BLaER1 (cell line): Measurements from ENCODE around the gene GNB5.
A peak's percentile ranks its signal among the peaks of the same experiment; 100 is the strongest.

Source experiments
- H3K27ac ChIP-seq: shearing (Covaris generic); formaldehyde crosslinking; 2 replicates; pipeline ENCODE4 v1.8.1; 2022
- H3K27me3 ChIP-seq: shearing (Covaris generic); formaldehyde crosslinking; 2 replicates; pipeline ENCODE4 v1.8.1; 2022
- H3K36me3 ChIP-seq: shearing (Covaris generic); formaldehyde crosslinking; 2 replicates; pipeline ENCODE4 v1.8.1; 2022
- H3K4me1 ChIP-seq: shearing (Covaris generic); formaldehyde crosslinking; 2 replicates; pipeline ENCODE4 v1.8.1; 2022
- H3K4me2 ChIP-seq: shearing (Covaris generic); formaldehyde crosslinking; 2 replicates; pipeline ENCODE4 v1.8.1; 2022
- H3K4me3 ChIP-seq: shearing (Covaris generic); formaldehyde crosslinking; 2 replicates; pipeline ENCODE4 v1.8.1; 2022
- H3K9ac ChIP-seq: shearing (Covaris generic); formaldehyde crosslinking; 2 replicates; pipeline ENCODE4 v1.8.1; 2022
- H3K9me3 ChIP-seq: shearing (Covaris generic); formaldehyde crosslinking; 2 replicates; pipeline ENCODE4 v1.8.1; 2022
- H4K20me1 ChIP-seq: shearing (Covaris generic); formaldehyde crosslinking; 2 replicates; pipeline ENCODE4 v1.8.1; 2022
- Cebpa-rat ChIP-seq: shearing (Covaris generic); IDR thresholded peaks from 2 replicates; pipeline ENCODE4 v1.8.1; 2022

Gene GNB5

DNA sequence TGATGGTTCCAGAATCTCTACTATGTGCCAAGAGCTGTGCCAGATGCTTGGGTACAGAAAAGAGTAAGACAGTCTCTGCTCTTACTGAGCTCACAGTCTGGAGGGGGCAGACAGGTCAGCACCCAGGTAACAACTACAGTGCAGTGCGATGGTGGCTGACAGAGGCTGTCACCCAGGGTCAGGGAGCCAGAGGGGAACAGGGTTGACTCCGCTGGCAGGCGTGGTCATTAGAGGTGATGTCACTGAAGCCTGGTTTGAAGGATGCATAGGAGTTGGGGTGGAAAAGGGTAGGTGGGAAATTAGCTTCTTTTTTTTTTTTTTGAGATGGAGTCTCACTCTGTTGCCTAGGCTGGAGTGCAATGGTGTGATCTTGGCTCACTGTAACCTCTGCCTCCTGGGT, 31.5 kb downstream of the GNB5 start:
- peaks cover 21% of the 10 kb centered on the region for H3K4me1 ChIP-seq

DNA sequence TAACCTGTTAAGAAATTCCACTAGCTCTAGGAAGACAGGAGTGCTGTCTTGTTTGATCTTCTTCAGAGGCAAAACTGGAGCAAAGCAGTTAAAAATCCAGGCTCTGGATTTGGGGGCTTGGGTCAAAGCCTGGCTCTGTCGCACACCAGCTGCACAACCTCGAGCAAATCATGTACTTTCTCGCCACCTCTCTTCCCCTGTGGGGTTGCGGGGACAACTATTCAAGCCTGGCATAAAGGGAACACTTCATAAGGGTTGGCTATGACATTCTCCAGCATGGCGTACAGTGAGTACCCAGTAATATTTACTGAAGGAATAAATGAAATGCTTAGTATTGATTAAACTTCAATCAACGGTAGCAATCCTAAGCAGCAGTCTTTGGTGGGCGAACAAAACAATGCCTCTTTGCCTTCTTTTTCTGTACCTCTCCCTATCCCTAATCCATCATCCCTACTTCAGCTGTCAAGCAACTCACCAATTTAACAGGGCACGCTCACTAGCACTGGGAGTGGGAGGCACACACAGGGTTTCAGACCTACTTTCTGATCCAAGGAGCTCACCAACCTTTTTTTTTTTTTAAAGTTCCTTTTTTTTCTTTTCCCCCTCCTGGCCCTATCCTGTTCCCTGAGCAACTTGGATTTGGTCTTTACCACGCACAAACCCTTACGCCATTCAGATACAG, 33.0 kb downstream of the GNB5 start:
- peaks cover 31% of the 10 kb centered on the region for H3K4me1 ChIP-seq
- H3K4me2 ChIP-seq, result no peak overlapping the region
- H3K9me3 ChIP-seq, result no peaks in the 10 kb centered on the region
- H3K27me3 ChIP-seq, result no peaks in the 10 kb centered on the region
- no peak overlapping the region for H3K27ac ChIP-seq
- H3K36me3 ChIP-seq, result peaks cover 42% of the 10 kb centered on the region
- TF ChIP-seq Cebpa-rat, result no peak
- H3K4me3 ChIP-seq, result no peak overlapping the region
- H4K20me1 ChIP-seq, result 0 out of 2 replicates have a peak, but pooled peaks cover 8% of the 10 kb centered on the region
- no peak overlapping the region for H3K9ac ChIP-seq

More for the DNA sequence above, 31.5 kb downstream of the GNB5 start:
- Histone ChIP-seq H3K27ac (no peak overlapping the region), H4K20me1 (0 out of 2 replicates have a peak, but pooled peaks cover 7% of the 10 kb centered on the region), H3K4me3 (no peak overlapping the region), H3K9ac (no peak overlapping the region), H3K4me2 (no peak overlapping the region), H3K27me3 (no peaks in the 10 kb centered on the region), H3K36me3 (peaks cover 49% of the 10 kb centered on the region), H3K9me3 (no peaks in the 10 kb centered on the region)
- no peak for TF ChIP-seq Cebpa-rat

DNA sequence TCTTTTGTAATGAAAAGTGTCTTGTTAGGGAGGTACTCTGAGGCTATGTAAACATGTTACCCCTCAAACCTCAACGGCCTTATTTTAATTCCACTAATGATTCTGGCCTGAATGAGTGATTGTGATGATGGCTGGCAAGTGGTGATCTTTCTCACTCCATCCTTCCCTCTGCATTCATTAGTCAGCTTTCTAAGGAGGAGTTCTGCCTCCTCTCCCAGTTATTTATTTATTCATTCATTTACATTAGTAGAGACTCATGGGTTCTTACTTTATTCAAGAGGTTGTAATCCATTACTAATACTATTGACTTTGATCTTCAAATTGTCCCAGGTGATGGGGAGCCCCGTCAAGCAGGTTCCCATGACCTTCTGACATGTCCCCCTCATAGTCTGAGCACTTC, 35.3 kb downstream of the GNB5 start:
- H3K27me3 ChIP-seq, result no peaks in the 10 kb centered on the region
- no peak overlapping the region; the same call in 1 of the 2 replicates for H3K9ac ChIP-seq

DNA sequence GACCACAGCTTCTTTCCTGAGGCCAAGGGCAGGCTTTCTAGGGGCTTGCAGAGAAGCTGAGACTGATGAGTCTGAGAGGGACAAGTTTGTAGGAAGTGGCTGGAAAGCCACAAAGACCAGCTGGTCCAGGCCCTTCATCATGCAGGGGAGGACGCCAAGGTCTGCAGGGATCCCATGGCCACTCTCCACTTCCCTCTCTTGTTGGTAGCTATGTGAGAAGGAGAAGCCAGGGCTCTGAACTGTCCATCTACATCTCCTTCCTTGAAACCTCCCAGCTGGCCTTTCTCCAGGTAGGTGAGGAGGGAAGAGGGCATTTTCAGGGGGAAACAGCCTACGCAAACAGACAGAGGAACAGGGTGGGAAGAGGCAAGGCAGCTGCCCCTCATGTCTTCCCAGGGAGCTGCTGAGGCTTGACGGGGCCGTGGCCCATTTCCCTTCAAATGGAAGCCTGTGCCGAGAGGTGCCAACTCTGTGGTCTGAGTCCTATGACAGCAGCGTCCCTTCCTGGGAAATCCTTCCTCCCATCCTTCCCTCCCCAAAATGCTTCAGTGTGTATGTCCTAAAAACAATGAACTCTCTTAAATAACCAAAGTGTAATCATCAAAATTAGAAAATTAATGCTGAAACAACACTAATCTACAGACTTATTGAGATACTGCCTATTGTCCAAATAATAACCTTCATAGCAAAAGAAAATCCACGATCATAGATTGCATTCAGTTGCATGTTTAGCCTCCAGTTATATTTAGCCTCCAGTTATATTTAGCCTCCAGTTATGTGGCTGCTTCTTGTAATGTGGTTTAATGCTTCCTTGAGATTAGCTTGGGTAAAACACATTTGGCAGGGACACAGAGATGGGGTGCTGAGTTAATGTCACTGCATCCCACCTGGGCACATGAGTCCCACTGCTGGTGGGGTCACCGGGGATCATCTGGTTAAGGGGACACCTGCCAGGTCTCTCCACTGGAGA, 36.0 kb downstream of the GNB5 start:
- Histone ChIP-seq H3K27me3 (no peaks in the 10 kb centered on the region), H3K9me3 (no peaks in the 10 kb centered on the region), H3K36me3 (peaks cover 40% of the 10 kb centered on the region), H3K4me1 (peaks cover 37% of the 10 kb centered on the region), H3K27ac (peak overlapping the region; percentile 68), H3K4me2 (peak overlapping the region; percentile 85), H4K20me1 (0 out of 2 replicates have a peak, but pooled peaks cover 8% of the 10 kb centered on the region), H3K9ac (peak overlapping the region; percentile 49; the same call in 1 of the 2 replicates), H3K4me3 (peak overlapping the region; percentile 33)
- TF ChIP-seq Cebpa-rat, result no peak

More for the DNA sequence above, 35.3 kb downstream of the GNB5 start:
- H3K4me2 ChIP-seq, result peak overlapping the region; percentile 85
- H3K4me3 ChIP-seq, result peak overlapping the region; percentile 33; the same call in 1 of the 2 replicates
- no peak for TF ChIP-seq Cebpa-rat
- H3K36me3 ChIP-seq, result peaks cover 40% of the 10 kb centered on the region
- 0 out of 2 replicates have a peak, but pooled peaks cover 8% of the 10 kb centered on the region for H4K20me1 ChIP-seq
- peaks cover 34% of the 10 kb centered on the region for H3K4me1 ChIP-seq
- H3K27ac ChIP-seq, result no peak overlapping the region
- no peaks in the 10 kb centered on the region for H3K9me3 ChIP-seq

DNA sequence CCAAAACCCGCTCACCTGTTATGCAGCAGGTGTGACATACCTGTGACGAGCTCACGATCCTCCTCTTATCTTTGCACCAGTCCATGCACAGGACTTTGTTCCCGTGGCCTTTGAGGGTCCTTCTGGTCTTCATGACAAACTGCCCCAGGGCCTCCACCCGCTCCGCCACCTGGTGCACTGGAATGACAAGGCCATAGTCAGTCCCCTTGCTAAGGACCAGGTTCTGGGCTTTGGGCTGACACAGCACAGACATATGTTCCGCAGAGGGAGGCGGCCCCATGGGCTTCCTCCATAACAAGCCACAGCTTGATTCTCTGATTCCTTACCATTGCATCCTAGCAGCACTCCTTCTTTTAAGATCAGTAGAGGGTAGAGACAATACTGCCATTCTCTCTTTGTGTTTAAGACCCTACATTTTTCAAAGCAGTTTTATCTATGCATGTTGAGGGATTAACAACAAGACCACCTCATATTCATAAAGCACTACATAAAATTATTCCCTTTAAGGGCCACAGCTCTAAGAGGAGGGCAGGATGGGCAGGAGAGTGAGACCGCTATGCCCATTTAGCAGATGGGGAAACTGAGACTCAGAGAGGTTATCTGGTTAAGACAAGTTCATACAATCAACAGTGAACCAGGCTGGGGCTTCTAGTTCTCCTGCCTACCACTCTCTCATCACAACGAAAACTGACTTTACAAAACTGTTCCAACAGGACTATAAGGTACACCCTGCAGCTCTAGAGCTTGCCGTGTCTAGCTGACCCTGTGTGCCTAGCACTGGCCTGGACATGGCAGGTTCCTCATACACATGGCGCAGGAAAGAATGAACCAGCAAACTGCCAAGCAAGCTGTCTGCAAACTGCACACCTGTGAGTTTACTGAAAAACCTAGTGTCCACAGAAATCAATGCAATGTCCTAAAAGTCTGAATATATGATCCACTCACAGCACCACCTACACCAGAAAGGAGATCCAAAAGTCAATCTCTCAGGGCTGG, 37.0 kb downstream of the GNB5 start:
- Histone ChIP-seq H3K27me3 (no peaks in the 10 kb centered on the region), H3K4me2 (peak overlapping the region; percentile 85), H3K4me1 (peaks cover 37% of the 10 kb centered on the region), H3K9ac (peak overlapping the region; percentile 49; the same call in 1 of the 2 replicates), H3K36me3 (peaks cover 40% of the 10 kb centered on the region), H4K20me1 (0 out of 2 replicates have a peak, but pooled peaks cover 8% of the 10 kb centered on the region), H3K27ac (peak overlapping the region; percentile 68), H3K4me3 (peak overlapping the region; percentile 33; the same call in 1 of the 2 replicates), H3K9me3 (no peaks in the 10 kb centered on the region)
- no peak for TF ChIP-seq Cebpa-rat

DNA sequence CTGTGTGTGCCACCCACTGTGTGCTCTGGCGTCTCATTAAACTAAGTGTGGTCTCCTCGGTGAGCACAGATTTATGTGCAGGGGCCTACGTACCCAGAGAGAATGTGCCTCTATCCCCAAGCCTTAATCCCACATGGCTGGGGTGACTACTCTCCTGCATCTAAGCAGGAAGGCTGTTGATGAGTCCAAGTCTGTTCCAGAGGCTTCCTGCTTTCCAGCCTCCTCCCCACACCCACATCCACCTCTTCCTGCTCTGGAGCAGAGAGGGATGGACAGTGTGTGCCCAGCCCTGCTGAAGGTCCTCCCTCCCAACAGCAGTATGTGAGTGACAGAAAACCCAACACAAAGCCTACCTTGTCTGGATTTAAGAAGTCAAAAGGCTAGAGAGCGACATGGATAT, 39.8 kb downstream of the GNB5 start:
- Histone ChIP-seq H3K4me1 (peaks cover 50% of the 10 kb centered on the region), H3K4me3 (no peak overlapping the region), H3K27ac (no peak overlapping the region), H3K9me3 (peaks cover 4% of the 10 kb centered on the region; the same call in 1 of the 2 replicates), H3K4me2 (no peak overlapping the region), H3K9ac (no peak overlapping the region), H3K27me3 (no peaks in the 10 kb centered on the region), H4K20me1 (0 out of 2 replicates have a peak, but pooled peaks cover 8% of the 10 kb centered on the region), H3K36me3 (peaks cover 54% of the 10 kb centered on the region)
- TF ChIP-seq Cebpa-rat, result no peak

DNA sequence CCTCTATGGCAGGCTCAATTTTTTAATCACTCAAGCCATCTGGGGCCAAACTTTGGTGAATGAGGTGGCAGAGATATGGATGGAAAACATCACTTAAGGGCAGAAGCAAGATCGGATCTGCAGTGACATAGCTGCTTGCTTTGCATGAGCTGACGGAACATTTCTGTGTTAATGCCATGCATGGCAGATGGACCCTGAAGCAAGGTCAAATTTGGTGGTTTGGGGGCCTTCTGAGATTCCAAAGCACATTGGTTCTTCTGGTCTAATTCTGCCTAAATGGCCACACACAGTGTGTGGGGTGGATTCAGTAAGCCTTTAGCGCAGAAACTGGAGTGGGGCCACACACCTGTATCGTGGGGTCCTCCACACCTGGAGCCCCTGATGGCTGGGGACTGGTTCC, 40.3 kb downstream of the GNB5 start:
- peaks cover 58% of the 10 kb centered on the region for H3K36me3 ChIP-seq
- TF ChIP-seq Cebpa-rat, result no peak
- peaks cover 46% of the 10 kb centered on the region for H3K4me1 ChIP-seq
- H3K9me3 ChIP-seq, result peaks cover 9% of the 10 kb centered on the region; the same call in 1 of the 2 replicates
- H3K27ac ChIP-seq, result no peak overlapping the region
- H4K20me1 ChIP-seq, result 0 out of 2 replicates have a peak, but pooled peaks cover 8% of the 10 kb centered on the region
- no peaks in the 10 kb centered on the region for H3K27me3 ChIP-seq
- no peak overlapping the region for H3K4me3 ChIP-seq
- H3K4me2 ChIP-seq, result no peak overlapping the region
- no peak overlapping the region for H3K9ac ChIP-seq

DNA sequence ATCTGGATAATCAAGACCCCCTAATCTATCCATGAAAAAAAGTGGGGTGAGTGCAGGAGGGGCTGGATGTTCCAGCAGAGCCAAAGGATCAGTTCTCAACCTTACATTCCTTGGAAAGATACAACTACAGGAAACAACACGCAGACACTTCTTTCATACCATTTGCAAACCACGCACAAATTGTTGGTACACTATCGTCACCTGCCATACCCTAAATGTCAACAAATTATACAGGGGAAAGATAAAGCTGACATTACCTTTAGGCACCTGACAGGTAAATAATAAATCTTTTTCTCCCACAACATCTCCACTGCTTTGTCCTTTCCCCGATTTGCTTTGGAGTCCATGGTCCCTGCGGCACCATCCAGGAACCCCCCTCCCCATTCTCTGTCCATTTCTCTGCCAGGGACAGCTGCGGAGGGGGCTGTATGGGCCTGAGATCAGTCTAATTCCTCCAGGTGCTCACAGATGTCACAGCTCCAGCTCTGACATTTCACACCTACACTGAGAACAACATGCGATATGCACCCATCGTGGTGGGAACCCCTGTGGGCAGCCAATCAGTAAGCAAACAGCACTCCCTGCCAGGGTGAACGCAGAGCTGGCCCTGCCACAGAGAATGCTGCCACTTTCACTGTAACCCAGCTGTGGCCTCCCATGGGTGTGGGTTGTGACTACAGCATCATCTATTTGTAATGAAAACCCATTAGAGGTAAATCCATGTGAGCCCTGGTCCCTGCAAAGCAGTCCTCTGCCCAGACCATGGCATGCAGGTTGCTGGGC, 41.0 kb downstream of the GNB5 start:
- no peak for TF ChIP-seq Cebpa-rat
- Histone ChIP-seq H3K4me2 (no peak overlapping the region), H3K4me3 (no peak overlapping the region), H4K20me1 (0 out of 2 replicates have a peak, but pooled peaks cover 7% of the 10 kb centered on the region), H3K4me1 (peaks cover 39% of the 10 kb centered on the region), H3K9me3 (peaks cover 16% of the 10 kb centered on the region; the same call in 1 of the 2 replicates), H3K27ac (no peak overlapping the region), H3K9ac (no peak overlapping the region), H3K27me3 (no peaks in the 10 kb centered on the region), H3K36me3 (peaks cover 65% of the 10 kb centered on the region)
